Thoracic aorta (tissue), 2 donors: ENCODE results near the gene TDRD7. TPM values are rescaled to one million over a fixed set of nuclear protein-coding genes. Genes with fewer than 3 reads are reported as not detected.

ENCODE experiments used
- ATAC-seq: fragments of 150-250 bp; one replicate; pipeline ENCODE4 v1.8.0; 2017; ENCODE audit warnings: low read depth; ENCODE audit not compliant: insufficient number of reproducible peaks, low FRiP score
- DNase-seq: peaks from one replicate; pipeline ENCODE4 v3.0.0-alpha.2; 2020; ENCODE audit warnings: low spot score
- H3K27ac ChIP-seq, 2 donors: fragments of 200-600 bp; sonication (generic); 1 replicate in 1 of 2; 2 replicates in 1 of 2; pipeline ENCODE4 v1.5.1; 2016; ENCODE audit warnings: mild to moderate bottlenecking in 2 of 2, moderate library complexity in 2 of 2
- H3K27me3 ChIP-seq: fragments of 200-600 bp; sonication (generic); replicated peaks from 2 replicates; pipeline ENCODE4 v1.6.0; 2016; ENCODE audit warnings: mild to moderate bottlenecking; ENCODE audit not compliant: insufficient read depth
- H3K36me3 ChIP-seq: fragments of 200-600 bp; sonication (generic); one replicate; pipeline ENCODE4 v1.5.1; 2016
- H3K4me1 ChIP-seq, 2 donors: fragments of 200-600 bp; sonication (generic); 1 replicate in 1 of 2; 2 replicates in 1 of 2; pipeline versions ENCODE4 v1.5.1 to v1.6.0; 2016; ENCODE audit warnings: low read depth in 2 of 2, mild to moderate bottlenecking in 1 of 2; ENCODE audit not compliant: control insufficient read depth in 1 of 2
- H3K4me3 ChIP-seq: fragments of 200-600 bp; sonication (generic); 2 replicates; pipeline ENCODE4 v1.5.1; 2016; ENCODE audit warnings: mild to moderate bottlenecking
- H3K9me3 ChIP-seq: fragments of 200-600 bp; sonication (generic); 2 replicates; pipeline ENCODE4 v1.5.1; 2016
- CTCF ChIP-seq: fragments of 200-600 bp; sonication (generic); IDR thresholded peaks from one replicate; pipeline ENCODE4 v1.5.1; 2019; ENCODE audit warnings: antibody characterized with exemption
- total RNA-seq, 2 donors: library from RNA; depleted of rRNA; stranded (reverse); fragments of >200 nt; gene quantifications; one replicate each; pipeline versions ENCODE4 v1.1.0 to v1.2.3, GENCODE V29; 2016

The TDRD7 gene
- total RNA-seq, 2 donors from 2014 or later, result 13.9 to 16.2 TPM

- Histone ChIP-seq H3K9me3 (no peaks in the 10 kb centered on the region), H3K4me3 (no peak overlapping the region), H3K27me3 (no peaks in the 10 kb centered on the region), H3K36me3 (no peaks in the 10 kb centered on the region), H3K27ac (no peak overlapping the region), H3K4me1 (peaks cover 21 to 80% of the 10 kb centered on the region in 2 donors)
- no peak for ATAC-seq
- TF ChIP-seq CTCF, result no peak
- no peak for DNase-seq
Observed at GRCh38 chr9:97506787-97507186, 94.9 kb downstream of the TDRD7 start.

GRCh38 chr9:97507428-97507984 is 95.6 kb downstream of the TDRD7 start:
- DNase-seq (no peak), ATAC-seq (no peak)
- Histone ChIP-seq H3K9me3 (no peaks in the 10 kb centered on the region), H3K27me3 (no peaks in the 10 kb centered on the region), H3K4me3 (no peak overlapping the region), H3K27ac (no peak overlapping the region), H3K36me3 (no peaks in the 10 kb centered on the region), H3K4me1 (peaks cover 23 to 86% of the 10 kb centered on the region in 2 donors)
- TF ChIP-seq CTCF, result no peak

- no peaks in the 10 kb centered on the region for H3K9me3 ChIP-seq
Observed at GRCh38 chr9:97508852-97509251, 97.0 kb downstream of the TDRD7 start.

GRCh38 chr9:97510797-97511654 is 99.1 kb downstream of the TDRD7 start:
- no peak overlapping the region for H3K27ac ChIP-seq
- H3K4me3 ChIP-seq, result no peak overlapping the region
- peaks cover 7 to 63% of the 10 kb centered on the region in 2 donors for H3K4me1 ChIP-seq
- ATAC-seq, result peak; percentile 77
- no peak for TF ChIP-seq CTCF
- DNase-seq, result no peak
- no peaks in the 10 kb centered on the region for H3K36me3 ChIP-seq
- H3K27me3 ChIP-seq, result no peaks in the 10 kb centered on the region
- H3K9me3 ChIP-seq, result no peaks in the 10 kb centered on the region

More at GRCh38 chr9:97508852-97509251, 97.0 kb downstream of the TDRD7 start:
- Histone ChIP-seq H3K27me3 (no peaks in the 10 kb centered on the region), H3K4me1 (peaks cover 14 to 72% of the 10 kb centered on the region in 2 donors), H3K4me3 (no peak overlapping the region), H3K27ac (no peak overlapping the region), H3K36me3 (no peaks in the 10 kb centered on the region)
- DNase-seq (no peak), ATAC-seq (no peak)
- TF ChIP-seq CTCF, result no peak

- Histone ChIP-seq H3K9me3 (no peaks in the 10 kb centered on the region), H3K4me3 (no peak overlapping the region), H3K27me3 (no peaks in the 10 kb centered on the region), H3K4me1 (peaks cover 7 to 62% of the 10 kb centered on the region in 2 donors), H3K36me3 (no peaks in the 10 kb centered on the region), H3K27ac (no peak overlapping the region)
- ATAC-seq (no peak), DNase-seq (no peak)
- no peak for TF ChIP-seq CTCF
Observed at GRCh38 chr9:97511655-97512427, 99.9 kb downstream of the TDRD7 start.
